ENCODE results near the gene DEF6.

GRCh38 chr6:35370124-35370741 is 72.6 kb downstream of the DEF6 start:
- no peak for TF ChIP-seq CTCF (IDR thresholded peaks at IDR 0.05; ENCODE audit: low read length)
- TF ChIP-seq EZH2 (optimal IDR thresholded peaks at IDR 0.05; ENCODE audit: low read depth, low read length) = no peak

Measured in MM.1S (cell line).